GM12875 (cell line): Measurements from ENCODE around the gene PQBP1.

Experiments
- H3K4me3 ChIP-seq: one replicate; pipeline ENCODE4 v1.5.1; 2011; ENCODE audit warnings: low read depth, low read length, control low read depth
- TF ChIP-seq, protein P1 (sequence below): IDR thresholded peaks from 2 replicates; pipeline ENCODE4 v1.5.1; 2011; ENCODE audit warnings: low read depth, mild to moderate bottlenecking, control low read depth, inconsistent platforms, low read length, moderate library complexity, borderline replicate concordance; ENCODE audit not compliant: insufficient read depth

Gene PQBP1

DNA sequence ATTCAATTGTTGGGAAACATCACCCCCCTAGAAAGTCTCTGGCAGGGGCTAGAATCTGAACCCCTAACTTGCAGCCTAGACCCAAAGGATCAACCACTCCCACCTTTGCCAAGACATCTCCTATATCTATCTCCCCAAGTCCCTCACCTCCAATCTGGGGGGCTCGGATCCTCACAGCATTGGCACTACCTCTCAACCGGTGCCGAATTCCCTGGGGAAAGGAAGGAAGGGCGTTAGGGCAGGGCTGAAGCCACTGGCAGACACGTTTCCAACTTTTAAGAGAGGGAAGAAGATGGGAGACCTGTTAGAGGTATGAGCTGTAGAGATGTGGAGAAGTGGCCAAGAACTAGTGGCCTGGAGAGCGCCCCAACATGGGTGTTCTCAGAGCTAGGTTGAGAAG lies 2.8 kb upstream of the PQBP1 start:
- H3K4me3 ChIP-seq: no peak overlapping the region
- TF ChIP-seq, protein P1, sequence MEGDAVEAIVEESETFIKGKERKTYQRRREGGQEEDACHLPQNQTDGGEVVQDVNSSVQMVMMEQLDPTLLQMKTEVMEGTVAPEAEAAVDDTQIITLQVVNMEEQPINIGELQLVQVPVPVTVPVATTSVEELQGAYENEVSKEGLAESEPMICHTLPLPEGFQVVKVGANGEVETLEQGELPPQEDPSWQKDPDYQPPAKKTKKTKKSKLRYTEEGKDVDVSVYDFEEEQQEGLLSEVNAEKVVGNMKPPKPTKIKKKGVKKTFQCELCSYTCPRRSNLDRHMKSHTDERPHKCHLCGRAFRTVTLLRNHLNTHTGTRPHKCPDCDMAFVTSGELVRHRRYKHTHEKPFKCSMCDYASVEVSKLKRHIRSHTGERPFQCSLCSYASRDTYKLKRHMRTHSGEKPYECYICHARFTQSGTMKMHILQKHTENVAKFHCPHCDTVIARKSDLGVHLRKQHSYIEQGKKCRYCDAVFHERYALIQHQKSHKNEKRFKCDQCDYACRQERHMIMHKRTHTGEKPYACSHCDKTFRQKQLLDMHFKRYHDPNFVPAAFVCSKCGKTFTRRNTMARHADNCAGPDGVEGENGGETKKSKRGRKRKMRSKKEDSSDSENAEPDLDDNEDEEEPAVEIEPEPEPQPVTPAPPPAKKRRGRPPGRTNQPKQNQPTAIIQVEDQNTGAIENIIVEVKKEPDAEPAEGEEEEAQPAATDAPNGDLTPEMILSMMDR: no peak

DNA sequence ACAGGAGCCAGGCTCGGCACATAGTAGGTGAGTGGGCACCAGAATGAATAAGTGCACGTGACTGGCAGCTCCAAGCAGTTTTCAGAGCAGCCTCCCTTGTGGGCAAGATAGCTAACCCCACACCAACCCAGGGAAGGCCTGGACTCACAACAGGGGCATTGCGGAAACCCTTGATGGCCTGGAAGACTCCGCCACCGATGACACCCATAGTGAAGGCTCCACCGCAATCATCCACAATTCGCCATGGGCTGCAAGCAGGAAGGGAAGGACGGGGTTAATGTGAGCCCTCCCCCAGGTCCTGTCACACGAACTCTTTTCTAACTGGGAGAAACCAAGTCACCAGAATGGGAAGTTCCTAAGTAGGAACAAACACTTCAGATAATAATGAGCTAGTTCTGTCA lies 1.1 kb upstream of the PQBP1 start:
- TF ChIP-seq, protein P1: no peak

DNA sequence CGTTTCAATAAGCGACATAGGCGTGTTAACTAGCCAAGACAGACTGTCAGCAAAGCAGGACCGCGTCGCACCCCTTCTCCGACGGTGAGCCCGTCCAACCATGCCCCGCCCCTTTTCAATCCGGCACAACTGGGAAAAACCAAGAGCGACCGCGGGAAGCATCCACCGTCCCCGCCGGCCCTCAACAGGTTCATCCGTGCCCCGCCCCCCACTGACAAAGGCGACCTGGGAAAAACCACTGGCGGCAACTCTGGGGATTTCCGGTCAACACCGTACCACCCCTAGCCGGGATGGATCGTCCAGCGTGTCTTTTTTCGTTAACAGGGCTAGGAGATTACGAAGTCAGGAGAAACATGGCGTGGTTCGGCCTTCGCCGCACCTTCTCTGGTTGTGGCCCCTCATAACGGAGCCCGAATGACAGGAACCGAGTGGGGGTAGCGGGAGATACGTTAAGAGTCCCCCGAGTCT lies 539 bp upstream of the PQBP1 start:
- H3K4me3 ChIP-seq: peak overlapping the region; percentile 72
- TF ChIP-seq, protein P1: no peak

More for the DNA sequence above, 1.1 kb upstream of the PQBP1 start:
- peak overlapping the region; percentile 72 for H3K4me3 ChIP-seq

DNA sequence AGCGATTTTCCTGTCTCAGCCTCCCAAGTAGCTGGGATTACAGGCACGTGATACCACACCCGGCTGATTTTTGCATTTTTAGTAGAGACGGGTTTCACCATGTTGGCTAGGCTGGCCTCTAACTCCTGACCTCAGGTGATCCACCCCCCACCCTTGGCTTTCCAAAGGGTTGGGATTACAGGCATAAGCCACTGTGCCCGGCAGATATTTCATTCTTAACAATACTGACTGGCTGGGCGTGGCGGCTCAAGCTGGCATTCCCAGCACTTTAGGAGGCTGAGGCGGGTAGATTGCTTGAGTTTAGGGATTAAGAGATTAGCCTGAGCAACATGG lies 1.3 kb downstream of the PQBP1 start:
- H3K4me3 ChIP-seq: no peak overlapping the region
- TF ChIP-seq, protein P1: no peak

DNA sequence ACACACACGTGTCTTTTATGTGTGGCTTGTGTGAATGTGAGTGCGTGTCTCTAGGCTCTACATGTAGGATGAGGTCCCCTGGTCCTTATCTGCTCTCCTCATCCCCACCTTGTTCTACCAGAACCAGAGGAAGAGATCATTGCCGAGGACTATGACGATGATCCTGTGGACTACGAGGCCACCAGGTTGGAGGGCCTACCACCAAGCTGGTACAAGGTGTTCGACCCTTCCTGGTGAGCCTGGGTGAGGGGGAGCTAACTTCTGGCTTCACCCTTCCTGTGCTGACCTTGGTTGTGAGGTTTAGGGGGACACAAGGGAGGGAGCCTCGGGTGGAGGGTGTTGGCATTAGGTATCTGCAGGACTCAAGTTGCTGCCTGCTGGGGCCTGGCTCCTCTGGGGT lies 3.3 kb downstream of the PQBP1 start:
- TF ChIP-seq, protein P1: no peak
- no peak overlapping the region for H3K4me3 ChIP-seq

DNA sequence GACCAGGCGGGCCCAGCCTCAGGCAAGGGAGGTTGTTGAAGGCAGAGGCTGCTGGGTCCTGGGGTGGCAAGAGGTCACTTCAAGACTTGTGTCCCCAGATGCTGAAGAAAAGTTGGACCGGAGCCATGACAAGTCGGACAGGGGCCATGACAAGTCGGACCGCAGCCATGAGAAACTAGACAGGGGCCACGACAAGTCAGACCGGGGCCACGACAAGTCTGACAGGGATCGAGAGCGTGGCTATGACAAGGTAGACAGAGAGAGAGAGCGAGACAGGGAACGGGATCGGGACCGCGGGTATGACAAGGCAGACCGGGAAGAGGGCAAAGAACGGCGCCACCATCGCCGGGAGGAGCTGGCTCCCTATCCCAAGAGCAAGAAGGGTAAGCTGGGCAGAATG lies 4.4 kb downstream of the PQBP1 start:
- no peak overlapping the region for H3K4me3 ChIP-seq
- TF ChIP-seq, protein P1: no peak

DNA sequence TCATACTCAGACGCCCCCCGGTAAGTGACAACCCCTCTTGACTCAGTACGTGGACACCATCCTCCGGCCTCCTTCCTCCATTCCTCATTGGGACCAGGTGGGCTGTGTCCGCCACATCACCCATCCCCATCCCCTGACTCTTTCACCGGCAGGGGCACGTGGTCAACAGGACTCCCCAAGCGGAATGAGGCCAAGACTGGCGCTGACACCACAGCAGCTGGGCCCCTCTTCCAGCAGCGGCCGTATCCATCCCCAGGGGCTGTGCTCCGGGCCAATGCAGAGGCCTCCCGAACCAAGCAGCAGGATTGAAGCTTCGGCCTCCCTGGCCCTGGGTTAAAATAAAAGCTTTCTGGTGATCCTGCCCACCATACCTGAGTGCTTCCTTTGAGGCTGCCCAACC lies 5.0 kb downstream of the PQBP1 start:
- no peak overlapping the region for H3K4me3 ChIP-seq
- TF ChIP-seq, protein P1: no peak
